Breast epithelium (tissue), 3 donors: Measurements from ENCODE around the gene HEATR5A.

Experiments
- POLR2A ChIP-seq: fragments of 450-650 bp; IDR thresholded peaks from one replicate; pipeline ENCODE4 v1.6.1; 2016; ENCODE audit warnings: antibody characterized with exemption, mild to moderate bottlenecking, moderate library complexity
- POLR2AphosphoS5 ChIP-seq, 3 donors: sonication (generic); formaldehyde crosslinking; IDR thresholded peaks; one replicate each; pipeline ENCODE4 v1.6.1; 2017; ENCODE audit warnings: antibody characterized with exemption in 3 of 3

DNA sequence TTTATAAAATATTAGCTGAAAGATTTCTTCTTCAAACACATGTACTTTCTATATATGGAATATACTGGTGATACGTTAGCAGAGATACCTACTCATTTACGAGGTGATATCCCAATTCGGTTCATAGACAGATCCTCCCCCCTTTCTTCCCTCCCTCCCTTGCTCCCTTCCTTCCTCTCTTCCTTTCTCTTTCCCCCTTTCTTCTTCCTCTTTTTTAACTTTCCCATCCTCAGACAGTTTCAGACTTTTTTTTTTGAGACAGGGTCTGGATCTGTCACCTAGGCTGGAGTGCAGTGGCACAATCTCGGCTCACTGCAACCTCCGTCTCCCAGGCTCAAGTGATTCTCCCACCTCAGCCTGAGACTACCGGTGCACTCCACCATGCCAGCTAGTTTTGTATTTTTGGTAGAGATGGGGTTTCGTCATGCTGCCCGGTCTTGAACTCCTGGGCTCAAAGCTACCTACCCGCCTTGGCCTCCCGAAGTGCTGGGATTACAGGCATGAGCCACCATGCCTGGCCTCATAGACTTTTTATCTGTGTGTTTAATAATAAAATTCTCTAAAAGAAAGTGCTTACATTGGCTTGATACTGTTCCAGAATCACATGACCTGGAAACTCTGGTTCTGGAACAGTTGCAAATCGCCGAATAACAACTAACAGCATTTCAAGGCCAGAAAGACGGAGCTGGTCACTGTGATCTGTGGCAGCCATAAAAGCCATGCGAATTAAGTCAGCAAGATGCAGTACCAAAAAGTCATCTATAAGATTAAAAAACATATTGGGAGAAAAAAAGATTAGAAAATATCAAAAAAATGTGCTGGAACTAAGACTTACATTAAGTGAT lies 99.2 kb downstream of the HEATR5A start:
- TF ChIP-seq POLR2A (no peak), POLR2AphosphoS5 (IDR thresholded peaks at IDR 0.05) (no peak)
